ENCODE results near the gene TMCC2. TPM values are rescaled to one million over a fixed set of nuclear protein-coding genes. Genes with fewer than 3 reads are reported as not detected.
A peak's percentile ranks its signal among the peaks of the same experiment; 100 is the strongest.

Gene TMCC2
- total and polyA plus RNA-seq, 2 of the 4 experiments (the other 2 are of a cell fraction) = 2.0 to 4.2 TPM

GRCh38 chr1:205262731-205263171 lies 35.0 kb downstream of the TMCC2 start:
- BruUV-seq (replicated peaks) = no TSS peak
- Histone ChIP-seq H3K4me1 (ENCODE audit: control insufficient read depth, insufficient read depth, low read length) (peaks cover 26% of the 10 kb centered on the region), H3K36me3 (ENCODE audit: control insufficient read depth, insufficient read depth, low read length) (no peaks in the 10 kb centered on the region), H3K9ac (ENCODE audit: low read depth, low read length) (no peak overlapping the region), H2BK15ac (ENCODE audit: low read depth, low read length) (peak overlapping the region; percentile 62; the same call in 1 of the 3 replicates), H2BK5ac (ENCODE audit: low read depth, low read length, poor library complexity, severe bottlenecking) (peak overlapping the region; percentile 0), H3K14ac (replicated peaks; ENCODE audit: low read depth, low read length) (peak overlapping the region; percentile 81), H2AK9ac (replicated peaks; ENCODE audit: low read depth, low read length, poor library complexity) (no peak overlapping the region), H3K23ac (ENCODE audit: low read depth, low read length) (peak overlapping the region; percentile 26), H3K4me2 (ENCODE audit: low read depth, low read length) (peak overlapping the region; percentile 0; the same call in 1 of the 2 replicates), H3K4me3 (ENCODE audit: insufficient read depth, low read depth, low read length) (no peak overlapping the region), H2AK5ac (ENCODE audit: low read depth, low read length) (peak overlapping the region; percentile 48; the same call in 1 of the 2 replicates), H3K56ac (ENCODE audit: extremely low read depth, insufficient read depth, low read length) (no peak overlapping the region), H3K27me3 (ENCODE audit: control insufficient read depth, insufficient read depth, low read length) (no peaks in the 10 kb centered on the region), H3K9me1 (ENCODE audit: insufficient read depth, low read length) (peaks cover 31% of the 10 kb centered on the region), H3K79me1 (ENCODE audit: low read depth in 1 of 2, low read length in 2 of 2) (peaks cover 0 to 20% of the 10 kb centered on the region in 2 experiments; a peak in 2 of 4 replicates), H4K20me1 (ENCODE audit: insufficient read depth, low read length) (no peaks in the 10 kb centered on the region), H3K27ac (ENCODE audit: insufficient read depth, low read length) (no peak overlapping the region), H2AFZ (replicated peaks; ENCODE audit: low read length, poor library complexity) (peak overlapping the region; percentile 88), H2BK20ac (ENCODE audit: low read depth, low read length) (peak overlapping the region; percentile 70), H4K91ac (ENCODE audit: insufficient read depth, low read depth, low read length) (peak overlapping the region; percentile 67), H3K9me3 (ENCODE audit: control insufficient read depth, insufficient read depth, low read length) (no peaks in the 10 kb centered on the region), H3K4ac (ENCODE audit: low read depth, low read length) (peak overlapping the region; percentile 77), H2BK120ac (ENCODE audit: low read depth, low read length) (peak overlapping the region; percentile 72), H4K8ac (ENCODE audit: low read depth in 2 of 2, low read length in 2 of 2) (peak overlapping the region; percentile 35 to 54; a peak in 3 of 4 replicates), H4K5ac (ENCODE audit: low read depth, low read length) (peak overlapping the region; percentile 5), H3K18ac (ENCODE audit: low read depth, low read length) (no peak overlapping the region; the same call in 1 of the 2 replicates)
- TF ChIP-seq MXI1 (IDR thresholded peaks at IDR 0.05; ENCODE audit: borderline replicate concordance, low read depth, low read length) (no peak), USF2 (IDR thresholded peaks at IDR 0.05; ENCODE audit: low read depth, low read length) (no peak)
- ChIA-PET CTCF (interaction anchor here (0.8 to 2.8 kb wide), 5 partner anchors 9 to 223 kb away, joined by 3 to 15 read pairs (median 4); no protein-coding TSS in a partner anchor), POLR2A (ENCODE audit: unreplicated experiment) (no interaction called here)
- no peak for DNase-seq
- no CpG with 5 or more reads among the region's 8 CpGs for WGBS, 2 experiments (ENCODE audit: extremely low coverage in 2 of 2, insufficient read length in 1 of 2)
- peak; percentile 26; the same call in 1 of the 2 replicates for ATAC-seq (ENCODE audit: low read depth)
- in situ Hi-C loops (cut with MboI; ENCODE audit: low sequenced_read_pairs) = loop anchor here (25.0 kb wide), 1 partner anchor 450 kb away; no protein-coding TSS in a partner anchor
- dilution Hi-C loops (cut with HindIII; ENCODE audit: low sequenced_read_pairs, unreplicated experiment) = no loop called here
- intact Hi-C loops (cut with micrococcal nuclease) = no loop called here
